Mesenchymal stem cell (in vitro differentiated cells and primary cell): Measurements from ENCODE around the gene BRME1. TPM values are rescaled to one million over a fixed set of nuclear protein-coding genes. Genes with fewer than 3 reads are reported as not detected.

Source experiments
- DNase-seq: peaks from one replicate; pipeline ENCODE4 v3.0.0-alpha.2; 2013
- H2AFZ ChIP-seq: one replicate; pipeline ENCODE4 v1.6.1; 2013; ENCODE audit warnings: low read depth, mild to moderate bottlenecking, control low read depth, inconsistent platforms, low read length, moderate library complexity
- H2AK5ac ChIP-seq: 2 replicates; pipeline ENCODE4 v1.6.1; 2013; ENCODE audit warnings: low read length, moderate library complexity, mild to moderate bottlenecking, inconsistent platforms; ENCODE audit not compliant: severe bottlenecking
- H2BK120ac ChIP-seq: one replicate; pipeline ENCODE4 v1.6.1; 2013; ENCODE audit warnings: low read depth, mild to moderate bottlenecking, inconsistent platforms, low read length, moderate library complexity
- H2BK12ac ChIP-seq, 2 experiments: one replicate each; pipeline ENCODE4 v1.6.1; 2013; ENCODE audit warnings: inconsistent platforms in 2 of 2, low read length in 2 of 2, mild to moderate bottlenecking in 2 of 2, moderate library complexity in 2 of 2, control low read depth in 1 of 2
- H2BK15ac ChIP-seq: one replicate; pipeline ENCODE4 v1.6.1; 2013; ENCODE audit warnings: mild to moderate bottlenecking, low read depth, inconsistent platforms; ENCODE audit not compliant: poor library complexity, severe bottlenecking
- H2BK5ac ChIP-seq: 2 replicates; pipeline ENCODE4 v1.6.1; 2013; ENCODE audit warnings: low read depth, mild to moderate bottlenecking, low read length, control low read depth, inconsistent platforms; ENCODE audit not compliant: poor library complexity, severe bottlenecking
- H3K14ac ChIP-seq, 2 experiments: one replicate each; pipeline ENCODE4 v1.6.1; 2013; ENCODE audit warnings: inconsistent platforms in 2 of 2, low read length in 2 of 2, control low read depth in 1 of 2, mild to moderate bottlenecking in 1 of 2, moderate library complexity in 1 of 2
- H3K18ac ChIP-seq, 2 experiments: one replicate each; pipeline ENCODE4 v1.6.1; 2013; ENCODE audit warnings: inconsistent platforms in 2 of 2, low read length in 2 of 2, control low read depth in 1 of 2, low read depth in 1 of 2, mild to moderate bottlenecking in 1 of 2
- H3K23ac ChIP-seq, 2 experiments: one replicate each; pipeline ENCODE4 v1.6.1; 2013; ENCODE audit warnings: inconsistent platforms in 2 of 2, low read length in 2 of 2, mild to moderate bottlenecking in 2 of 2, moderate library complexity in 2 of 2, control low read depth in 1 of 2
- H3K27ac ChIP-seq: 2 replicates; pipeline ENCODE4 v1.5.1; 2013; ENCODE audit warnings: mild to moderate bottlenecking, moderate library complexity, low read length, control low read depth, inconsistent platforms; ENCODE audit not compliant: poor library complexity, severe bottlenecking
- H3K27me3 ChIP-seq, 2 experiments: 2 replicates each; pipeline versions ENCODE4 v1.6.1 to v1.7.0; 2013; ENCODE audit warnings: low read length in 2 of 2, mild to moderate bottlenecking in 2 of 2, moderate library complexity in 2 of 2, control low read depth in 1 of 2, inconsistent platforms in 1 of 2; ENCODE audit not compliant: control insufficient read depth in 1 of 2, insufficient read depth in 1 of 2
- H3K36me3 ChIP-seq, 2 experiments: 2 replicates each; pipeline versions ENCODE4 v1.6.1 to v1.7.0; 2013; ENCODE audit warnings: low read length in 2 of 2, control low read depth in 1 of 2, inconsistent platforms in 1 of 2, low read depth in 1 of 2, mild to moderate bottlenecking in 1 of 2; ENCODE audit not compliant: insufficient read depth in 2 of 2, control insufficient read depth in 1 of 2
- H3K4ac ChIP-seq, 2 experiments: one replicate each; pipeline ENCODE4 v1.6.1; 2013; ENCODE audit warnings: inconsistent platforms in 2 of 2, low read length in 2 of 2, mild to moderate bottlenecking in 2 of 2, moderate library complexity in 2 of 2, control low read depth in 1 of 2, low read depth in 1 of 2
- H3K4me1 ChIP-seq: 2 replicates; pipeline ENCODE4 v1.6.1; 2013; ENCODE audit warnings: low read depth, low read length, control low read depth; ENCODE audit not compliant: control insufficient read depth, insufficient read depth
- H3K4me2 ChIP-seq: 2 replicates; pipeline ENCODE4 v1.6.1; 2013; ENCODE audit warnings: low read length, mild to moderate bottlenecking, inconsistent platforms; ENCODE audit not compliant: poor library complexity, severe bottlenecking
- H3K4me3 ChIP-seq, 2 experiments: 2 replicates each; pipeline versions ENCODE4 v1.5.1 to v1.7.0; 2013; ENCODE audit warnings: low read length in 2 of 2, mild to moderate bottlenecking in 2 of 2, control low read depth in 1 of 2, low read depth in 1 of 2; ENCODE audit not compliant: insufficient read depth in 1 of 2
- H3K79me1 ChIP-seq: replicated peaks from 2 replicates; pipeline ENCODE4 v1.6.1; 2013; ENCODE audit warnings: mild to moderate bottlenecking, control low read depth, low read length, inconsistent platforms; ENCODE audit not compliant: poor library complexity, severe bottlenecking
- H3K9ac ChIP-seq: 2 replicates; pipeline ENCODE4 v1.7.0; 2013; ENCODE audit warnings: mild to moderate bottlenecking, low read length, moderate library complexity
- H3K9me3 ChIP-seq: 2 replicates; pipeline ENCODE4 v1.7.0; 2013; ENCODE audit warnings: mild to moderate bottlenecking, low read length; ENCODE audit not compliant: control insufficient read depth
- H4K8ac ChIP-seq: one replicate; pipeline ENCODE4 v1.6.1; 2013; ENCODE audit warnings: inconsistent platforms, mild to moderate bottlenecking, low read length, moderate library complexity
- H4K91ac ChIP-seq: one replicate; pipeline ENCODE4 v1.6.1; 2013; ENCODE audit warnings: mild to moderate bottlenecking, low read length, inconsistent platforms
- WGBS: methylation state at CpG from one replicate; pipeline ENCODE4 v1.1.7; 2013; ENCODE audit warnings: mixed read lengths; 5-methylcytosine and 5-hydroxymethylcytosine counted together
- polyA plus RNA-seq, 2 experiments: library from polyadenylated mRNA; stranded (reverse); fragments of 200-250 nt; gene quantifications; one replicate each; pipeline ENCODE4 v1.2.3, GENCODE V29; 2013

BRME1 gene
- 0.22 TPM for polyA plus RNA-seq (2013, experiment 1 of 2)
- polyA plus RNA-seq (2013, experiment 2 of 2) = 0.22 TPM

GRCh38 chr19:13905634-13906520 is at the start of gene BRME1, which contains the start of gene CC2D1A:
TSS of gene BRME1 (minus strand) at chr19:13906117. CDS start at chr19:13904892, 1,225 bp downstream.
TSS of gene CC2D1A (plus strand) at chr19:13906201. CDS start at chr19:13906442, 241 bp downstream.
- H3K36me3 ChIP-seq = peaks cover 5 to 12% of the 10 kb centered on the region in 2 experiments
- peak within 1 kb of the TSS in 1 of 2 experiments; percentile 40 for H3K23ac ChIP-seq
- H2BK5ac ChIP-seq = no peak within 1 kb of the TSS
- peak within 1 kb of the TSS; percentile 27 for H2AK5ac ChIP-seq
- no peaks in the 10 kb centered on the region for H3K9me3 ChIP-seq
- no peak within 1 kb of the TSS for H2BK15ac ChIP-seq
- no peak within 1 kb of the TSS for H2BK12ac ChIP-seq
- peak within 1 kb of the TSS; percentile 88 for H3K4me2 ChIP-seq
- H3K18ac ChIP-seq = peak within 1 kb of the TSS; percentile 52 to 97
- H3K9ac ChIP-seq = peak within 1 kb of the TSS; percentile 86
- H3K27me3 ChIP-seq = no peaks in the 10 kb centered on the region
- peak within 1 kb of the TSS in 1 of 2 experiments; percentile 74 for H3K14ac ChIP-seq
- H4K8ac ChIP-seq = peak within 1 kb of the TSS; percentile 97
- peak within 1 kb of the TSS; percentile 89 for H4K91ac ChIP-seq
- peak within 1 kb of the TSS; percentile 83 to 86 for H3K4me3 ChIP-seq
- H3K4ac ChIP-seq = peak within 1 kb of the TSS; percentile 40 to 87
- peak; percentile 83 for DNase-seq
- H2BK120ac ChIP-seq = peak within 1 kb of the TSS; percentile 49
- 17% methylated on average over 54 of the region's 86 CpGs for WGBS
- no peak within 1 kb of the TSS for H3K27ac ChIP-seq
- H2AFZ ChIP-seq = peak within 1 kb of the TSS; percentile 64
- H3K79me1 ChIP-seq = peaks cover 7% of the 10 kb centered on the region
- H3K4me1 ChIP-seq = peaks cover 13% of the 10 kb centered on the region

- no peak overlapping the region for H3K14ac ChIP-seq
- H3K18ac ChIP-seq = no peak overlapping the region
- H3K27me3 ChIP-seq = no peaks in the 10 kb centered on the region
- H4K8ac ChIP-seq = no peak overlapping the region
- no peak overlapping the region for H3K4me3 ChIP-seq
- peaks cover 42 to 49% of the 10 kb centered on the region in 2 experiments for H3K36me3 ChIP-seq
- no peak overlapping the region for H2BK12ac ChIP-seq
- H3K23ac ChIP-seq = no peak overlapping the region
- H3K27ac ChIP-seq = no peak overlapping the region
- H2AFZ ChIP-seq = no peak overlapping the region
- no peak overlapping the region for H2BK120ac ChIP-seq
- H2BK5ac ChIP-seq = no peak overlapping the region
- no peaks in the 10 kb centered on the region for H3K9me3 ChIP-seq
- H3K9ac ChIP-seq = no peak overlapping the region
- no peak overlapping the region for H4K91ac ChIP-seq
- H2AK5ac ChIP-seq = no peak overlapping the region
- no peak overlapping the region for H3K4ac ChIP-seq
- no peak for DNase-seq
- H2BK15ac ChIP-seq = no peak overlapping the region
- H3K4me2 ChIP-seq = no peak overlapping the region
- peaks cover 39% of the 10 kb centered on the region for H3K79me1 ChIP-seq
- 98% methylated on average over 10 of the region's 15 CpGs for WGBS
- H3K4me1 ChIP-seq = peaks cover 16% of the 10 kb centered on the region
Measured at GRCh38 chr19:13954185-13954584, 48.3 kb upstream of the BRME1 start.

GRCh38 chr19:13952931-13953531 is 47.1 kb upstream of the BRME1 start:
- Histone ChIP-seq H3K4me2 (peak overlapping the region; percentile 75), H3K79me1 (peaks cover 31% of the 10 kb centered on the region), H3K23ac (peak overlapping the region in 1 of 2 experiments; percentile 75), H2AFZ (no peak overlapping the region), H2BK15ac (no peak overlapping the region), H3K27ac (no peak overlapping the region), H3K14ac (peak overlapping the region in 1 of 2 experiments; percentile 72), H2BK12ac (no peak overlapping the region), H3K27me3 (no peaks in the 10 kb centered on the region), H2AK5ac (peak overlapping the region; percentile 34), H3K9me3 (no peaks in the 10 kb centered on the region), H4K91ac (peak overlapping the region; percentile 34), H4K8ac (no peak overlapping the region), H3K4ac (peak overlapping the region in 1 of 2 experiments; percentile 65), H3K36me3 (peaks cover 34 to 38% of the 10 kb centered on the region in 2 experiments), H3K4me1 (peaks cover 16% of the 10 kb centered on the region), H3K9ac (peak overlapping the region; percentile 89), H3K18ac (peak overlapping the region; percentile 73 to 83), H2BK5ac (no peak overlapping the region), H2BK120ac (no peak overlapping the region), H3K4me3 (peak overlapping the region; percentile 97 to 98)
- WGBS = 21% methylated on average over 11 of the region's 13 CpGs
- peak; percentile 63 for DNase-seq
